SU-DHL-6 (cell line): Measurements from ENCODE around the gene SLC38A3.

Source experiments
- H2AFZ ChIP-seq: fragments of 200-600 bp; sonication (generic); 2 replicates; pipeline ENCODE4 v1.6.1; 2014; ENCODE audit warnings: low read depth, mild to moderate bottlenecking, moderate library complexity, mixed read lengths, antibody characterized with exemption, low read length; ENCODE audit not compliant: severe bottlenecking
- H3F3A ChIP-seq: fragments of 200-600 bp; shearing (Covaris generic); 2 replicates; pipeline ENCODE4 v1.6.0; 2016; ENCODE audit warnings: antibody characterized with exemption, mild to moderate bottlenecking; ENCODE audit not compliant: insufficient read depth
- H3K27ac ChIP-seq: fragments of 200-600 bp; sonication (generic); 2 replicates; pipeline ENCODE4 v1.5.1; 2016; ENCODE audit warnings: low read depth, mild to moderate bottlenecking, low read length, moderate library complexity, mixed read lengths
- H3K27me3 ChIP-seq: fragments of 200-600 bp; sonication (generic), shearing (Covaris generic); 2 replicates; pipeline ENCODE4 v1.6.0; 2014; ENCODE audit warnings: mild to moderate bottlenecking, low read length
- H3K36me3 ChIP-seq: fragments of 200-600 bp; sonication (generic); 2 replicates; pipeline ENCODE4 v1.6.1; 2014; ENCODE audit warnings: mild to moderate bottlenecking, low read length, mixed read lengths
- H3K4me2 ChIP-seq: fragments of 300-600, 200-600 bp; shearing (Covaris generic), sonication (generic); 2 replicates; pipeline ENCODE4 v1.6.0; 2014; ENCODE audit warnings: low read length, low read depth, mild to moderate bottlenecking; ENCODE audit not compliant: poor library complexity, severe bottlenecking
- H3K4me3 ChIP-seq: fragments of 200-600 bp; sonication (generic); 2 replicates; pipeline ENCODE4 v1.5.1; 2014; ENCODE audit warnings: antibody characterized with exemption, low read length, mild to moderate bottlenecking, mixed read lengths; ENCODE audit not compliant: insufficient read depth, poor library complexity, severe bottlenecking
- H3K79me2 ChIP-seq: fragments of 200-600 bp; sonication (generic); 2 replicates; pipeline ENCODE4 v1.6.1; 2014; ENCODE audit warnings: mild to moderate bottlenecking, low read length, moderate library complexity; ENCODE audit not compliant: insufficient read depth
- H3K9ac ChIP-seq: fragments of 200-600 bp; sonication (generic); 2 replicates; pipeline ENCODE4 v1.7.0; 2014; ENCODE audit warnings: mild to moderate bottlenecking, low read length
- H3K9me2 ChIP-seq: fragments of 200-600 bp; sonication (generic); replicated peaks from 2 replicates; pipeline ENCODE4 v1.6.1; 2014; ENCODE audit warnings: low read length; ENCODE audit not compliant: insufficient read depth
- H3K9me3 ChIP-seq: fragments of 200-600 bp; sonication (generic); 2 replicates; pipeline ENCODE4 v1.6.1; 2014; ENCODE audit warnings: low read length, mixed read lengths; ENCODE audit not compliant: insufficient read depth
- H4K20me1 ChIP-seq: fragments of 200-600 bp; sonication (generic); 2 replicates; pipeline ENCODE4 v1.6.1; 2014; ENCODE audit warnings: low read depth, mild to moderate bottlenecking, antibody characterized with exemption, low read length, moderate library complexity, mixed read lengths
- EZH2phosphoT487 ChIP-seq: fragments of 200-600 bp; sonication (generic), shearing (Covaris generic); conservative IDR thresholded peaks from 2 replicates; pipeline ENCODE4 v1.6.1; 2018; ENCODE audit warnings: mild to moderate bottlenecking, antibody characterized with exemption, low read length, moderate library complexity, mixed read lengths
- TF ChIP-seq, protein P1 (sequence below): fragments of 200-600 bp; sonication (generic); IDR thresholded peaks from one replicate; pipeline ENCODE4 v1.5.1; 2017; ENCODE audit warnings: antibody characterized with exemption, mild to moderate bottlenecking, low read length, moderate library complexity; ENCODE audit not compliant: insufficient read depth, poor library complexity, severe bottlenecking

Gene SLC38A3

DNA sequence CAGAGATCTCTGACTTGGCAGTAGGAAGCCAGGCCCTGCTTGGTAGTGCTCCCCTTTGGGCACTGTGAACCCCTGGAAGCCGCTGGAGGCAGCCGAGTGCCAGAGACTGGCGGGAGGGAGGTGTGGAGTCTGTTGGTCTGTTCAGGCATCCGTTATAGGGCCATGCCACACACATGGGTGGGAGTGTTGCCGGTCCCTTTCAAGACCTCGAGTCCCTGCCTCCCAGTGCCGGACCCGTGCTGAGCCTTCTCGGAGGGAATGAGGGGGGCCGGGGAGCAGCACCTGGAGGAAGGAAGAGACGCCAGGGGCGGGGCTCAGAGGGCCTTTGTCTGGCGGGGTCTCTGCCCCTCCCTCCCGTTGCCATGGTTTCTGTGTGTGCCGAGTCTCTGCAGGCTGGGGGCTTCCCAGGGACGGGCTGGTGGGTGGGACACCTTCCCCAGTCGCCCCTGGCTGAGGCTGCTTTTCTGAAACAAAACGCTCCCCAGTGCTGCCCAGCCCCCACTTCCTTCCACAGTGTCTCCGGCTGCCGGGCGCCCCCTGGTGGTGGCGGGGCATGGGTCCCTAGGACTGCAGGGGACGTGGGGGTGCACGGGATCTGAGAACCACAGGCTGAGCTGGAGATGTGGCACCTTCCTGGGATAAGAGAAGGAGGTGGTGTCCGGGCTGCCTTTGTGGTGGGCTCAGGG is 40.9 kb downstream of the SLC38A3 start:
- H3K27me3 ChIP-seq: no peaks in the 10 kb centered on the region
- no peaks in the 10 kb centered on the region for H3K36me3 ChIP-seq
- H3F3A ChIP-seq: peaks cover 10% of the 10 kb centered on the region
- no peaks in the 10 kb centered on the region for H3K9me3 ChIP-seq
- H4K20me1 ChIP-seq: no peaks in the 10 kb centered on the region
- peak overlapping the region; percentile 48 for H3K4me2 ChIP-seq
- TF ChIP-seq, protein P1, sequence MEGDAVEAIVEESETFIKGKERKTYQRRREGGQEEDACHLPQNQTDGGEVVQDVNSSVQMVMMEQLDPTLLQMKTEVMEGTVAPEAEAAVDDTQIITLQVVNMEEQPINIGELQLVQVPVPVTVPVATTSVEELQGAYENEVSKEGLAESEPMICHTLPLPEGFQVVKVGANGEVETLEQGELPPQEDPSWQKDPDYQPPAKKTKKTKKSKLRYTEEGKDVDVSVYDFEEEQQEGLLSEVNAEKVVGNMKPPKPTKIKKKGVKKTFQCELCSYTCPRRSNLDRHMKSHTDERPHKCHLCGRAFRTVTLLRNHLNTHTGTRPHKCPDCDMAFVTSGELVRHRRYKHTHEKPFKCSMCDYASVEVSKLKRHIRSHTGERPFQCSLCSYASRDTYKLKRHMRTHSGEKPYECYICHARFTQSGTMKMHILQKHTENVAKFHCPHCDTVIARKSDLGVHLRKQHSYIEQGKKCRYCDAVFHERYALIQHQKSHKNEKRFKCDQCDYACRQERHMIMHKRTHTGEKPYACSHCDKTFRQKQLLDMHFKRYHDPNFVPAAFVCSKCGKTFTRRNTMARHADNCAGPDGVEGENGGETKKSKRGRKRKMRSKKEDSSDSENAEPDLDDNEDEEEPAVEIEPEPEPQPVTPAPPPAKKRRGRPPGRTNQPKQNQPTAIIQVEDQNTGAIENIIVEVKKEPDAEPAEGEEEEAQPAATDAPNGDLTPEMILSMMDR: peak; percentile 99
- no peak for TF ChIP-seq EZH2phosphoT487
- no peak overlapping the region for H2AFZ ChIP-seq
- H3K9me2 ChIP-seq: no peaks in the 10 kb centered on the region
- H3K9ac ChIP-seq: peak overlapping the region; percentile 44
- peak overlapping the region; percentile 14 for H3K4me3 ChIP-seq
- H3K27ac ChIP-seq: peak overlapping the region; percentile 33
- peaks cover 76% of the 10 kb centered on the region for H3K79me2 ChIP-seq

DNA sequence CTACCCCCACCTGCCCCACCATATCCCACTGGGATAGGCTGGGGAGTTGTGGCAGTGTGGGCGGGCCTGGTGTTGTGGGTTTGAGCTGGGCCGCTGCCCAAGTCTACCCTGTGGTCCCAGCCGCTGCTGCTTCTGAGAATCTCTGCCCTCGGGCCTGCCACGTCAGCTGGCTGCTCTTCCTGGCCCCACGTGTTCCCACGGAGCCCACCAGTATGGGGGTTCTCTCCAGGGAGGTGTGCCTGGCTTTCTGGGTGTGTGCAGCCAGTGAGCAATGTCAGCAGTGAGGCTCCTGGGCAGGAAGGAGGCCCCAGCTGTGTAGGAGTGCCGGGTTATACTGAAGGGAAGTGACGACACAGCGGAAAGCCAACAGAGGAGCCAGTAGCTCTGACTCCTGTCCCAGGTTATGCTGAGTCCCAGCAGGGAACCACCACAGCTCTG is 41.5 kb downstream of the SLC38A3 start:
- no peaks in the 10 kb centered on the region for H4K20me1 ChIP-seq
- no peak overlapping the region for H3K27ac ChIP-seq
- no peak overlapping the region for H2AFZ ChIP-seq
- no peak for TF ChIP-seq EZH2phosphoT487
- TF ChIP-seq, protein P1: peak; percentile 19
- H3F3A ChIP-seq: peaks cover 10% of the 10 kb centered on the region
- peaks cover 75% of the 10 kb centered on the region for H3K79me2 ChIP-seq
- H3K4me2 ChIP-seq: peak overlapping the region; percentile 48
- no peaks in the 10 kb centered on the region for H3K27me3 ChIP-seq
- peak overlapping the region; percentile 44 for H3K9ac ChIP-seq
- H3K36me3 ChIP-seq: no peaks in the 10 kb centered on the region
- H3K9me2 ChIP-seq: no peaks in the 10 kb centered on the region
- no peaks in the 10 kb centered on the region for H3K9me3 ChIP-seq
- H3K4me3 ChIP-seq: no peak overlapping the region

DNA sequence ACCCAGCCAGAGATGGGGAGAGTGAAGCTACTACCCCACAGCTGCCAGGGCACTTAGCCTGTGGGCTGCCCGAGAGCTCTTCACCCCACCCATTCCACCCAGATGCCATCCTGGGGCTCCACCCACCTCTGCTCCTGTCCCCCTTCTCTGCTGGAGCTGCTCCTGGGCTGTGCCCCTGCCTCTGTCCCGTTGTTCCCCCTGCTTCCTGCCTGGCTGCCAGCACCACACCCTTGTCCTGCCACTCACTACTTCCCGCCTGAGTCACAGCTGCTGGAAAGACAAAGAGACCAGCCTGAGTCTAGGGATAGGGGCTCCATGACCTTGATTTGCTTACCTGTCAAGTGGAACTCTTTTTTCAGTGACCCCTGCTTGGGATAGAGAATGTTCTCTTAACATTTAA is 43.3 kb downstream of the SLC38A3 start:
- H3K9me3 ChIP-seq: no peaks in the 10 kb centered on the region
- H3K27ac ChIP-seq: no peak overlapping the region
- H2AFZ ChIP-seq: no peak overlapping the region
- no peaks in the 10 kb centered on the region for H4K20me1 ChIP-seq
- H3K36me3 ChIP-seq: no peaks in the 10 kb centered on the region
- no peaks in the 10 kb centered on the region for H3K9me2 ChIP-seq
- TF ChIP-seq EZH2phosphoT487: no peak
- TF ChIP-seq, protein P1: no peak
- H3F3A ChIP-seq: peaks cover 3% of the 10 kb centered on the region; the same call in 1 of the 2 replicates
- no peak overlapping the region for H3K9ac ChIP-seq
- H3K4me2 ChIP-seq: no peak overlapping the region
- H3K27me3 ChIP-seq: no peaks in the 10 kb centered on the region
- peaks cover 58% of the 10 kb centered on the region for H3K79me2 ChIP-seq
- no peak overlapping the region for H3K4me3 ChIP-seq
